Measurements from ENCODE around the gene RBBP8NL.
A peak's percentile ranks its signal among the peaks of the same experiment; 100 is the strongest.

RBBP8NL gene

DNA sequence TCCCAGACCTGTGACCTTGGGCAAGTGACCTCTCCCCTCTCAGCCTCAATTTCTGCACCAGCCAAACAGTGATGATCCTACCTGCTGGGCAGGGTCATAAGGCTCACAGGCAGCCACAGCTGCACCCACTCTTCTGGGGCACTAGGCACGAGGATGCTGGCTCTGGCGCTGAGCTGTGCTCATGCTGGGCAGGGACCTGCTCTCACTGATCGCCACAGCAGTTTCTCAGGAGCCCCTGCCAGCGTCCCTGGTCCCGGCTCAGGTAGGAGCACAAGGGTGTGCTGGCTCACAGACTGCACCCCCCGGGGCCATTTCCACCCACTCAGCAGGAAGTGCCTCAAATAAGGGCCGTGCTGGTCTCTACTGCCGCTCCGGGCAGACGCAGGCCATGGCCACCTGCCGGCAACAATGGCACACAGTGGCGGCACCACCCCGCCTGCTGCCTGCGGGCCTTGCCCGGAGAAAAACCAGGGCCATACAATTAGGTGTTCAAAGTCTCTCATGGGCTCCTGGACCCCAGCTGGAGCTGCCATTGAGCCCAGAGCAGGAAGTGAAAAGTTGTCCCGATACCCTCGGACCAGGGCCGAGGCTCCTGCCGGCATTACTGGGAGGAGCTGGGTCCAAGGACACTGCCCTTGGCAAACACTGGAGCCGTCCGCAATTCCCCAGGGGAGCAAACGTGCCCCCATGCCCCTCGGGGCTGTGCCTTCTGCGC, 15.7 kb downstream of the RBBP8NL start:
- peaks cover 15% of the 10 kb centered on the region for H3K4me1 Mint-ChIP-seq (ENCODE audit: low read depth)
- no peak overlapping the region for H3K4me3 Mint-ChIP-seq
- H3K36me3 Mint-ChIP-seq (ENCODE audit: low read depth), result no peaks in the 10 kb centered on the region
- DNase-seq, result no peak
- H3K27me3 Mint-ChIP-seq, result no peaks in the 10 kb centered on the region
- no peaks in the 10 kb centered on the region for H3K9me3 Mint-ChIP-seq
- no peak overlapping the region for H3K27ac Mint-ChIP-seq

DNA sequence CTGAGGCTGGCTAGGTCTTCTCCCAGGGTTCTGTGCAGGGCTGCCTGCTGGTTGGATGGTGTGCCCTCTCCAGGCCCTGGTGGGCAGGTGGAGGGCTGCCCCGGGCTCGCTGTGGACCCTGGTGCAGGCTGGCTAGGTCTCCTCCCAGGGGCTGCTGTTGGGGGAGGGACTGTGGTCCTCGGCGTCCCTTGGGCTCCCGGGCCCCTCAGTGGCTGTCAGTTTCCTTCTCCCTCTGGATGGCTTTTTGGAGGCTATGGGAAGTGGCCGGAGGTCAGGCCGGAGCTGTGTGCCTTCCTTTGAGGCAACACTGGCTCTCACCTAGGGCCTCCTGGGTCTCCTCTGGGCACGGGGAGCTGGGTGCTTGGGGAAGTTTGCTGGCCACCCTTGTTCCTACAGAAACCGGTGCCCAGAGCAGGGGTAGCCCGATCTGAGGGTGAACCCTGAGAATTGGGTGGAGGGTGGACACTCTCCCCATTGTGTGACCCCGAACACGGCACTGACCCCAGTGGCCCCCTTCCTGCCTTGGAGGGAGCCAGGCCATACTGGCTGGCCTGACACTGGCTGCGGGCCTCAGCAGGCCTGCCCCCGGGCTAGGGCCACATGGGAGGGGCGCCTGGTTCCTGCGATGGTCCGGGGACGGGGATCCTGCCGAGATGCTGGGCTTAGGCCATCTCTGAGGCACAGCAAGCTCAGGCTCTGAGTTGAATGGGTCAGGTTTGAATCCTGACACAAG, 16.4 kb downstream of the RBBP8NL start:
- no peak overlapping the region for H3K4me3 Mint-ChIP-seq
- H3K27ac Mint-ChIP-seq, result no peak overlapping the region
- no peaks in the 10 kb centered on the region for H3K9me3 Mint-ChIP-seq
- no peaks in the 10 kb centered on the region for H3K27me3 Mint-ChIP-seq
- DNase-seq, result no peak
- H3K4me1 Mint-ChIP-seq (ENCODE audit: low read depth), result peaks cover 19% of the 10 kb centered on the region
- no peaks in the 10 kb centered on the region for H3K36me3 Mint-ChIP-seq (ENCODE audit: low read depth)

GRCh38 chr20:62409931-62410745, 17.2 kb downstream of the RBBP8NL start:
- peaks cover 2% of the 10 kb centered on the region for H3K36me3 Mint-ChIP-seq (ENCODE audit: low read depth)
- H3K4me3 Mint-ChIP-seq, result no peak overlapping the region
- DNase-seq, result peak; percentile 60
- H3K27ac Mint-ChIP-seq, result no peak overlapping the region
- H3K9me3 Mint-ChIP-seq, result no peaks in the 10 kb centered on the region
- H3K4me1 Mint-ChIP-seq (ENCODE audit: low read depth), result peaks cover 27% of the 10 kb centered on the region
- no peaks in the 10 kb centered on the region for H3K27me3 Mint-ChIP-seq

DNA sequence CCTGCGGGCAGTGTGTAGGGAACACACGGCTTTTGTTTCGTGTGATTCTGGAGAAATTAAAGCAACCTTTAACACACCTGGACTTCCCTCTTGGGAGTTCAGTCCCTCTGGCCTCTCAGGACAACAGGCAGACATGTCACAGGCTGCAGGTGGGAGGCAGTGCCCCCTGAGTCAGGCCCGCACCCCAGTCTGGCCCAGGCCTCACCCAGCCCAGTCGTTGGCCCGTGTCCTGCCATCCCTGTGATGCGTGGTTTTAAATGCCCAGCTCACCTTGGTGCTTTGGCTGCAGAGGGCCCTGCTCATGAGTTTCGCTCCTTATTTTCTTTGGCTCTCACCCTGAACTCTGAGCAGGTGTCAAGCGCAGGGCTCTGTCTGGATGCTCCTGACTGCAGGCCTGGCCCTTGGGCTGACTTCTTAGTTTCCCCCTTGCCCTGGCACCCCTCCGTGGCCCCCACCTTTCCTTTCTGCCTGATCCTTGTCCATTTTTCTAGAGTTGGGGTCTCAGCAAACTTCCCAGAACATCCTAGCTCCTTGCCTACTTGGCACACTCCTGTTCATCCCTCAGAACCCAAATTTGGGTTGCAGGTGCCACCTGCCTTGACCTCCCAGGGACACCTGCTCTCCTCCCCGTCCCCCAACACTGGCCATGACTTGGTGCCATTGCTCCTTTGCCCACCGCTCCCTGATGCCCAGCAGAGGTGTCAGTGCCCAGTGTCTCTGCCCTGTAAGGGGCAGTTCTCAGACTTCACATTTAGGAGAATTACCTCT, 18.1 kb downstream of the RBBP8NL start:
- Mint-ChIP-seq H3K27ac (no peak overlapping the region), H3K27me3 (no peaks in the 10 kb centered on the region), H3K9me3 (no peaks in the 10 kb centered on the region), H3K4me3 (no peak overlapping the region), H3K4me1 (ENCODE audit: low read depth) (peaks cover 31% of the 10 kb centered on the region), H3K36me3 (ENCODE audit: low read depth) (peaks cover 2% of the 10 kb centered on the region)
- DNase-seq, result no peak

- no peak for DNase-seq
- peaks cover 2% of the 10 kb centered on the region for H3K36me3 Mint-ChIP-seq (ENCODE audit: low read depth)
- no peaks in the 10 kb centered on the region for H3K27me3 Mint-ChIP-seq
- no peak overlapping the region for H3K4me3 Mint-ChIP-seq
- H3K27ac Mint-ChIP-seq, result peak overlapping the region; percentile 37
- H3K9me3 Mint-ChIP-seq, result no peaks in the 10 kb centered on the region
- peaks cover 34% of the 10 kb centered on the region for H3K4me1 Mint-ChIP-seq (ENCODE audit: low read depth)
Observed at GRCh38 chr20:62408640-62409039, 18.7 kb downstream of the RBBP8NL start.

DNA sequence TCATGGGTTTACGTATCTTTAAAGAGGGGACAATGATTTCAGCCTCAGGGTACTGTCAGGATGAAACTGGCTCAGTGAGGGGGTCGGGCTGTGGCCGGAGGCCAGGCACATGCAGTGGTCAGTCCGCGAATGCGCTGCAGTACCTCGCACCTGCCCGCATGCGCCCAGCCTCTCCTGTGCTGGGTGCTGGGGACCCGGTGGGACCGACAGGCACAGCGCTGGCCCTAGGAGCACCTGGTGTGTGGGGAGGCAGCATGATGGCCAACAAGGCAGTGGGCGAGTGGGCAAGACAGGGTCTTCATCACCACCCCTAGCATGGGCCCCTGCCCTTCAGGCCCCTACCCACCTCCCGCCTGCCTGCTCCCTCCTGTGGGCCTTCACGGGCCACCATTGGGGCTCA, 19.3 kb downstream of the RBBP8NL start:
- no peaks in the 10 kb centered on the region for H3K9me3 Mint-ChIP-seq
- H3K4me3 Mint-ChIP-seq, result no peak overlapping the region
- no peaks in the 10 kb centered on the region for H3K27me3 Mint-ChIP-seq
- peaks cover 2% of the 10 kb centered on the region for H3K36me3 Mint-ChIP-seq (ENCODE audit: low read depth)
- no peak for DNase-seq
- H3K4me1 Mint-ChIP-seq (ENCODE audit: low read depth), result peaks cover 34% of the 10 kb centered on the region
- H3K27ac Mint-ChIP-seq, result peak overlapping the region; percentile 88

DNA sequence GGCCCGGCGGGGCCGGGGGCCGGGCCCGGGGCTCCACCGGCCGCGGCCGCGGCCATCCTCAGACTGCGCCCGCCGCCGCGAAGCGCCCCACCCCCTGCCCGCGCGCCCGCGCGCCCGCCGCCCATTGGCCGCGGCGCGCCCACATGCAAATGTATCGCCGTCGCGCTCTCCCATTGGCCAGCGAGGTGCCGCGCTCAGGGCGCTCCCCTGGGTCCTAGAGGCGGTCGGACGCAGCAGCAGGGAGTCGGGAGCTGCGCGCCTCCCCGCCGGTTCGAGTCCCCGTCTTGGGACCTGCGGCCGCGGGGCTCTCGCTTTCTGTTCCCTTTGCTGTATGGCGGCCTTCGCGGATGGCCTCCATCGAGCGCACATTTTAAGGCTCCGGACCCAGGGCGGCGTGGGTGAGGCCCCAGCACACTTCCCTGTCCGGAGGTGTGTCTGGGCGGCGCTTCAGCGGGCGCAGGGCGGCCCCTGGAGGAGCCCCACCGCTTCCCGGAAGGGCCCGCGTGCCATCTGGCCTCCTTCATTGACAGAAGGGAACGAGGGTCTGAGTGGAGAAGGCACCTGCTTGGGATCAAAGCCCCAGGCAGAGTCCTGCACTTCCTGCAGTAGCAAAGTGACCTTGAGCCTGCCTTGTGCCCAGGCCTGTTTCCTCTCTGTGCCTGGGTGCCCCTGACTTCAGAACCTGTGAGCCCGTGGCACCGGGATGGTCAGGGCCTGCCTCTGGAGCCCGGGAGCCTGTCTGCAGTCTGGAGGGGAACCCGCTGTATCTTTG, 19.9 kb downstream of the RBBP8NL start, which contains the start of gene CABLES2:
Gene CABLES2, minus strand, starts transcription at position 65 of the 772 bp plus-strand sequence. Its CDS starts 9 bp downstream, at position 56.
- Mint-ChIP-seq H3K27me3 (no peaks in the 10 kb centered on the region), H3K4me1 (ENCODE audit: low read depth) (peaks cover 34% of the 10 kb centered on the region), H3K9me3 (no peaks in the 10 kb centered on the region), H3K27ac (peak within 1 kb of the TSS; percentile 88), H3K36me3 (ENCODE audit: low read depth) (peaks cover 5% of the 10 kb centered on the region), H3K4me3 (peak within 1 kb of the TSS; percentile 80)
- DNase-seq, result peak; percentile 93

- H3K27ac Mint-ChIP-seq, result peak overlapping the region; percentile 84
Observed at GRCh38 chr20:62406635-62407176, 20.6 kb downstream of the RBBP8NL start.

DNA sequence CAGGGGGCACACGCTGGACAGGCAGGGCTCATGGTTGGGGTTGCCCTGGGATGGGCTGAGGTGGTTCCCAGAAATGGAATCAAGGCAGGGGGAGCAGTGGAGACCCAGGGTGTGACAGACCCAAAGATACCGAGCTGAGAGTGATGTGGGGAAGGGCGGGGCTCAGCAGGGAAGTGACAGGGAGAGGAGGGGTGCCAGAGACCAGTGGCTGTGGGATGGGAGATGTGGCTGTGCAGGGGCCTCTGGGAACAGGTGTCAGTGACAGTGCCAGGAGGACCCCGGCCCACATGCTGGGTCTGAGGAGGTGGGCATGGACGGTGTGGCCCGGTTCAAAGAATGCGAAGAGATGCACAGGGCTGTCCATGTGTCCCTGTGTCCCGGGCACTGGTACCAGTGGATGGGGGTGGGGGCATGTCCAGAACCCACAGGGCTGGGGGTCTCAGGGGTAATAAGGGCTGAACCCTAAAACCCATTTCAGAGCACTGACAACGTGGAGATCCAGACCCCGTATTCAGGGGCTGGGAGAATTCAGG, 21.3 kb downstream of the RBBP8NL start:
- Mint-ChIP-seq H3K27ac (peak overlapping the region; percentile 84), H3K9me3 (no peaks in the 10 kb centered on the region), H3K4me1 (ENCODE audit: low read depth) (peaks cover 34% of the 10 kb centered on the region), H3K36me3 (ENCODE audit: low read depth) (peaks cover 13% of the 10 kb centered on the region), H3K27me3 (no peaks in the 10 kb centered on the region), H3K4me3 (peak overlapping the region; percentile 80)
- no peak for DNase-seq

More at GRCh38 chr20:62406635-62407176, 20.6 kb downstream of the RBBP8NL start:
- no peaks in the 10 kb centered on the region for H3K9me3 Mint-ChIP-seq
- peaks cover 34% of the 10 kb centered on the region for H3K4me1 Mint-ChIP-seq (ENCODE audit: low read depth)
- no peaks in the 10 kb centered on the region for H3K27me3 Mint-ChIP-seq
- H3K36me3 Mint-ChIP-seq (ENCODE audit: low read depth), result peaks cover 9% of the 10 kb centered on the region
- peak overlapping the region; percentile 80 for H3K4me3 Mint-ChIP-seq
- DNase-seq, result no peak

DNA sequence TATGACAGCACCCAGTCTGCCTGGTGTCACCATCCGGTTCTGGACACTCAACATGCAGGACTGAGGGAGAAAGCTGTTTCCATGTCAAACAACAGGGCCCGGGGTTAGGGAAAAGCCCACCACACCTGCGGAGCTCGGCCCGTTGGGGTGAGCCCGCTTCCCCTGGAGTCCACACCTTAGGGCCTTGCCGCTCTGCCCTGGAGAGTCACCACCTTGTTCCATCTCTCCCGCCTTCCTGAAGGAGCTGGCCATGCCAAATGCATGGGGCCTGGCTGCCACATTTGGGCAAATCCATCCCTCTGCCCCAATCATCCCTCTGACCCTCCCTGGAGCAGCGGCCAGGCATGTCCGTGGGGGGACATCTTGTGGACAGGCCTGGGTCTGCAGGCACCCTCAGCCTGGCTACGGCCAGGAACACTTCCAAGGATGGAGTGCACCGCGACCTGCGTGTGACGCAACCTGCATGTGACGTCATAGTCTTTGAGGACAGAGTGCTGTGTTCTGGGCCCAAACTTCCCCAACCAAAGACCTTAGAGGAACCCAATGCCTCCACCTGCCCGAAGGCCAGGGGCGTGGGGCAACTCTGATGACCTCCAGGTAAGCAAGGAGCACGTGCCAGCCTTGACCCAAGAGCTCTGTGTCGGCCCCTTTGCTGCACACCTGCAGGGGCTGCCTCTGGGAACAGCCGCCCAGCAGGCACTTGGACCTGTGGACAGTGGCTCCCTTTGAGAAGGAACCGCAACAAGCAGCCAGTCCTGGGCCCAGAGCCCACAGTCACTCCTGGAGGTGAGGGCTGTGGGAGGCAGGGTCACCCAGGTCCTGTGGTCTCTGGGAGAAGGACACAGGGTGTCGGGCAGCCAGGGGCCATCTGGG, 22.0 kb downstream of the RBBP8NL start:
- H3K36me3 Mint-ChIP-seq (ENCODE audit: low read depth), result peaks cover 18% of the 10 kb centered on the region
- no peaks in the 10 kb centered on the region for H3K9me3 Mint-ChIP-seq
- H3K27ac Mint-ChIP-seq, result peak overlapping the region; percentile 84
- peaks cover 34% of the 10 kb centered on the region for H3K4me1 Mint-ChIP-seq (ENCODE audit: low read depth)
- no peaks in the 10 kb centered on the region for H3K27me3 Mint-ChIP-seq
- DNase-seq, result no peak
- peak overlapping the region; percentile 80 for H3K4me3 Mint-ChIP-seq

GRCh38 chr20:62404761-62405107, 22.6 kb downstream of the RBBP8NL start:
- Mint-ChIP-seq H3K9me3 (no peaks in the 10 kb centered on the region), H3K4me1 (ENCODE audit: low read depth) (peaks cover 28% of the 10 kb centered on the region), H3K27ac (no peak overlapping the region), H3K27me3 (no peaks in the 10 kb centered on the region), H3K4me3 (no peak overlapping the region), H3K36me3 (ENCODE audit: low read depth) (peaks cover 19% of the 10 kb centered on the region)
- no peak for DNase-seq

DNA sequence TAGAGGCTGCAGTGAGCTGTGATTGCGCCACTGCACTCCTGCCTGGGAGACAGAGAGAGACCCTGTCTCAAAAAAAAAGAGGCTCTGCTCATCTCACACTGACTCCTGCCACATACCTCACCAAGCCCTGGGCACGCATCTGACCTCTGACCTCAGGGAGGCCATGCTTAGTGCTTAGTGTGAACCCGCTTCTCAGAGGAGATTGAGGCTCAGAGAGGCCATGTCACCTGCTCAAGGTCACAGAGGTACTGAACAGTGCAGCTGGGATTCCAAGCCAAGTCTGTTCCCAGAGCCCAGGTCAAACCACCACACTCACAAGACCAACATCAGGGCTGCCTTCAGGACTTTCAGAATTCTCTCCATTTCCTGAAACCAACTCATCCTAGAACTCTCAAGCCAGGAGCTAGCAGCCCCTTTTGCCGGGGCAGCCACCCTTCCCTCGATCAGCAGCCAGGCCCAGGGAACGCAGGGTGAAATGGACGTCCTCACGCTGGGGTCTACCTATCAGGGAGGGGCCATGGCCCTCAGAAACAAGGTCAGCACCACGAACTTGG, 23.1 kb downstream of the RBBP8NL start:
- Mint-ChIP-seq H3K27me3 (no peaks in the 10 kb centered on the region), H3K36me3 (ENCODE audit: low read depth) (peaks cover 20% of the 10 kb centered on the region), H3K9me3 (no peaks in the 10 kb centered on the region), H3K4me3 (no peak overlapping the region), H3K4me1 (ENCODE audit: low read depth) (peaks cover 26% of the 10 kb centered on the region), H3K27ac (peak overlapping the region; percentile 57)
- no peak for DNase-seq

All from activated T-cell treated with anti-CD3 and anti-CD28 coated beads, Interleukin-2, amount 50 U/mL, for 24 hours (primary cell).